ENCODE measurements around the gene PIEZO2.
"Not testable (repeated sequence)": the region's sequence is repeated elsewhere in the genome, so short reads cannot be mapped to it uniquely, and the experiment has no call there.

The PIEZO2 gene

GRCh38 chr18:10923551-10924070 is 225.8 kb downstream of the PIEZO2 start:
- no peak for DNase-seq

- no peak for DNase-seq
Observed at GRCh38 chr18:10923141-10923540, 226.2 kb downstream of the PIEZO2 start.

- DNase-seq, result not testable (repeated sequence)
Observed at GRCh38 chr18:10922712-10923111, 226.7 kb downstream of the PIEZO2 start.

DNA sequence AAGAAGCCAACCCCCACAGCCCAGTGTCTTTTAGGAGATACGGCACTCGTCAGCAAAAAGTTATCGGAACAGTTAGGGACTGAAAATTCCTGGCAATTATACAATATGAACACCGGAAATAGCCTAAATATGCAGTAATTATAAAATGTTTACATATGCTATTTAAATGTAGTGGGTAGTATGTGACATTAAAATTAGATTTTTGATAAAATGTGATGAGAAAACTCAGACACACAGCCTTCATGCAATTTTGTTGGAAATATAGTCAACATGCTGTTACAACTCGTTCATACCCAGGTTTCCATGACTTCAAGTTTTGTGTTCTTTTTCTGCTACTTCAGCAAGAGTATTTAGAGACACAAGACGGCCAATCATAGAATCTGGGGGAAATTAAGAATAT is 229.1 kb downstream of the PIEZO2 start:
- not testable (repeated sequence) for DNase-seq

- DNase-seq, result no peak
Observed at GRCh38 chr18:10919851-10920250, 229.5 kb downstream of the PIEZO2 start.

DNA sequence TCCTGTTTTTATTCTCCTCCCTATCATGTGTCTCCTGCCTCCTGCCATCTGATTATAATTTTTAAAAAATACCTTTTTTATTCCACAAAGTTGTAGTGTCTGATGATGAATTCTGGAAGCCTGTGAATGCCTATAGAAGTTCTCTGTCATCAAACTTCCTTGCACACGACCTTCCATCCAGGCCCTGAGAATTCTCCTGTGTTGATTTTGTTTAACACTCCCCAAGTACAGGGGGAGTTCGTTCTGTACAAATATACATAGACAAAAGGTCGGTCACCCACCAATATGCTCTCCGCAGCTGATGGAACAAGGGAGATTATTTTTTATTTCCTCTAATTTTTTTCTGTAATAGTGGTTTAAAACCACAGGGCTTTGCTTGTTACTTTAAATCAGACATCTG is 232.5 kb downstream of the PIEZO2 start:
- no peak for DNase-seq

GRCh38 chr18:10916387-10916786 is 233.0 kb downstream of the PIEZO2 start:
- DNase-seq, result no peak

GRCh38 chr18:10915748-10916147 is 233.6 kb downstream of the PIEZO2 start:
- not testable (repeated sequence) for DNase-seq

DNA sequence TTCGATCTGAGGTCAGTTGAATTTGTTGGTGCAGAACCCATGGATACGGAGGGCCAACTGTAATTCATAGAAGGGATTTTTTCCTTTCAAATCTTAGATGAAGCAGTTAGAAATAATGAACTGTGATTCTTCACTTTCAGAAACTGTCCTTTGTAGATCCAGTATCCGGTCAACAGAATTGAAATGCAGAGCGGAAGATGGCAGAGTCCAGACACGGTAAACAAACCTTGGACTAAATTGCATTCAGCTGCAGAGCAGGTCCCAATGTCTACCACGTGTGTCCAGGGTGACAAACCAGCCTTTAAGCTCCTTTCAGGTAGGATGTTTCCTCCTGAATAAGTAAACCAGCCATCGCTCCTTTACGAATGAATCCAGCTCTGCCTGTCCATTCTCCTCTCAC is 234.8 kb downstream of the PIEZO2 start:
- not testable (repeated sequence) for DNase-seq

DNA sequence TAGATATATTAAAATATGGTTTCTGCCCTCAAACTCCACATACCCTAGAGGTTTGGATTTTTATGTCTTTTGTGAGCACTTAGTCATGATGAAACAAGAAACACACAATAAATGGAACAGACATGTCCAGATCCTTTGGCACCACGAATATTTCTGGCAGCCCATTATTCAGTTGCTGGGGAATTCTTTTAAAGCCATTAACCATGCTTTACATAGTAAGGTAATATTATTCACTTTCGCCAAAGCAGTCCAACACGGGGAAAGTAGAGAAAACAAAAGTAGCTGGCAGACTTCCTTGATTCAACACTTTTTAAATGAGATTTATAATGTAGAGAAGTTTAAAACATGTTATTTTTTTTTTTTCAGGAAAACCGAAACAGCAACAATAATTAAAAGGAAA is 235.4 kb downstream of the PIEZO2 start:
- no peak for DNase-seq

GRCh38 chr18:10912790-10913545 is 236.4 kb downstream of the PIEZO2 start:
- DNase-seq, result no peak

GRCh38 chr18:10909724-10910123 is 239.6 kb downstream of the PIEZO2 start:
- no peak for DNase-seq

DNA sequence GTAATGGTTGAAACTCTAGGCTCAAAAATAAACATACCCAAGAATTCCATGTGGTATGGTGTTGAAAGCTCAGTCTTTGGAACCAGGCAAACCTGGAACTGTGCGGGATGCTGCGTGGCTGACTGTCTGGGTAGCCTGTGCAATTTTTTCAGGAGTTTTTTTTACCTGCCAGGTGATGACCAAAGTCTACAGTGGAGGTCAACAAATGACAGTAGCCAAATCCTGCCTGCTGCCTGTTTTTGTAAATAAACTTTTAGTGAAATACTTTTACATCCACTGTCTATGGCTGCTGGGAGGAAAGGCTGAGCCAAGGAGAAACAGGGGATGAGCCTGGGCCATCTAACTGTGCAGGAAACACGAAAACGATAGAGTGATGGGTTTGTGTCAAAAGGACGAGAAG is 240.6 kb downstream of the PIEZO2 start:
- no peak for DNase-seq

DNA sequence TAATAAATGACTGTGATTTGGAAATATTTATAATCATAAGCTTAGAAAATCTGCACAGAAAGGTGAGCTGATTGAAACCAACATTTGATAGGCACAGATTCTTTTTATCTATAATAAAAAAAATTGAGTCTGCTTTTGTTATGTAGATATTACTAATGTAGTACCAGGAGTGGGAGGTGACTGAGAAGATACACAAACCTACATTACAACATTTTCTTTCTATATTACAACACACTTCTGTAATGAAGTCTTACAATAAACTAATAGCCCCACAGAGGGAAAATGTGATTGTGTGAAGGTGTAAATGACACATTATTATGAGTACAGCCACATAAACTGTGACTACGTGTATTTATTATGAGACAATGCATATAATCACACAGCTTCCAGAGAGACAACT is 241.6 kb downstream of the PIEZO2 start:
- no peak for DNase-seq

- DNase-seq, result no peak
Observed at GRCh38 chr18:10901329-10901728, 248.0 kb downstream of the PIEZO2 start.

- no peak for DNase-seq
Observed at GRCh38 chr18:10900435-10900834, 248.9 kb downstream of the PIEZO2 start.

DNA sequence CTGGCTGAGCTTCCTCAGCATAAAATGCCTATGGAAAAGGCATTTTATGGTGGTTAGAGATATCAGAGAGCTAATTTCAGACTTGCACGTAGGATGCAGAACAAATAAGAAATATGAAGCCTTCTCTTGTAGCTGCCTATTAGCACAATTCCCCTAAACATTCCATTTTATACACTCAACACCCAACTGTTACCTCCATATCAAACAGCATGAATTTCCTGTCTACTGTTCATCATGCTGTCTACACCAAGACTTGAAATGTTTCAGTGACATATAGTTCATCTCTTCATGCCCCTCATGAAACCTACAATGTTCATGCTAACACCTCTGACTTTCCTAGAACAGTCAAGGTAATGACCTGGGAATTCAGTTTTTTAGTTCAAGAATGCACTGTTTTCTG is 249.9 kb downstream of the PIEZO2 start:
- no peak for DNase-seq

GRCh38 chr18:10898417-10898974 is 250.9 kb downstream of the PIEZO2 start:
- no peak for DNase-seq

DNA sequence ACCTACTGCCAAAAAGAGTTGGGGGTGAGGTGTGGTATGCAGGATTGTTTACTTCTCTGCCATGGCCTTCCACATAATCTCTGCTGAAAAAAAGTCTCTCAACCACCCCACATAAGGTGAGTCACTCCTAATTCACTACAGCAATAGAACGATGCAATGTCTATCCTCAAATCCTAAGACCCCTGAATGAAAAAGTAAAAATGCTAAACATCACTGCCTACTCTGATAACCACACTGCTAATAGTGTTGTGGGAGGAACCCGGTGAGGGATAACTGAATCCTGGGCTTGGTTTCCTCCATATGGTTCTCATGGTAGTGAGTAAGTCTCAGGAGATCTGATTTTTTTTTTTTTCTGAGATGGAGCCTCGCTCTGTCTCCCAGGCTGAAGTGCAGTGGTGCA is 252.5 kb downstream of the PIEZO2 start:
- no peak for DNase-seq

- DNase-seq, result no peak
Observed at GRCh38 chr18:10895976-10896375, 253.4 kb downstream of the PIEZO2 start.

DNA sequence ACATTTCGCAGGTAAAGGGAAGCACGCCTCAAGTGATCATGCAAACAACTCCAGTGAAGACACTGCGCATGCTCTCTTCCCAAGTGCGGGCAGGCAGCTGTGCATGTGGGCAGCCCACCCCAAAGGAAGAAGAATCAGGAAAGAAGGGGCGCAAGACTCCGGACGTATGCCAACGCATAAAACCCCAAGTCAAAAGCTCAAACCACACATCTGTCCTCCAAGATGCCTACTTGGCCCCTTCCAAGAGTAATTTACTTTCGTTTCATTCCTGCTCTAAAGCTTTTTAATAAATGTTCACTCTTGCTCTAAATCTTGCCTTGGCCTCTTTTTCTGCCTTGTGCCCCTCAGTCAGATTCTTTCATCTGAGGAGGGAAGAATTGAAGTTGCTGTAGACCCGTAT is 254.9 kb downstream of the PIEZO2 start:
- DNase-seq, result no peak

DNA sequence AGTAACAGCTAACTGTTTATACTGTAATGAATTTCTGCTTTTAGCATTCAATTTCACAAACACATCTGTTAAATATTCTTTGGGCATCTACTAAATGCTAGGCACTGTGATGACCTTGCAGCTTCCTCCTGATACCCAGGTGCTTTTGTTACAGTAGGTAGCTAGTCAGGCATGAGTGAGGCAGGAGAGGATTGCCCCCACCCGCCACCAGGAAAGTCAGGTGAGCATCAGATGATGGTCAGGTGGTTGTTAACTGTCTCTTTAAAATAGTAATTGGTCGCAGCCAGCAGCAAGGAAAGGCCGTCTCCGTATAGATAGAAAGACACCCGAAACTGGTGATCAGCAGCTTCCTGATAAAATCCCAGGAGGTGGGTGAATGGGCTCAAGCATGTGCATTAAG is 255.6 kb downstream of the PIEZO2 start:
- no peak for DNase-seq

- no peak for DNase-seq
Observed at GRCh38 chr18:10893196-10893595, 256.2 kb downstream of the PIEZO2 start.

GRCh38 chr18:10892786-10893185 is 256.6 kb downstream of the PIEZO2 start:
- no peak for DNase-seq

GRCh38 chr18:10890022-10890421 is 259.3 kb downstream of the PIEZO2 start:
- DNase-seq, result no peak
